Measurements from ENCODE around the gene VWF.

Gene VWF

GRCh38 chr12:6078398-6079096, 45.9 kb downstream of the VWF start:
- DNase-seq (ENCODE audit: low read depth, low spot score), result no peak
- no peaks in the 10 kb centered on the region for H3K9me3 ChIP-seq (ENCODE audit: low read depth, low read length)
- no peak overlapping the region for H3K27ac ChIP-seq
- no peak for TF ChIP-seq EZH2 (IDR thresholded peaks at IDR 0.05)
- TF ChIP-seq POLR2AphosphoS5 (IDR thresholded peaks at IDR 0.05; ENCODE audit: borderline replicate concordance, low read depth, low read length), result no peak
- no peak for TF ChIP-seq FOXP2 (optimal IDR thresholded peaks at IDR 0.05; ENCODE audit: control extremely low read depth, extremely low read length, insufficient read depth)
- H3K36me3 ChIP-seq (ENCODE audit: insufficient read depth, low read length), result no peaks in the 10 kb centered on the region
- no peak overlapping the region for H3K4me3 ChIP-seq
- no peak overlapping the region for H3K9ac ChIP-seq (ENCODE audit: insufficient read length)

GRCh38 chr12:6077692-6078083, 46.8 kb downstream of the VWF start:
- Histone ChIP-seq H3K36me3 (ENCODE audit: insufficient read depth, low read length) (no peaks in the 10 kb centered on the region), H3K27ac (no peak overlapping the region), H3K9ac (ENCODE audit: insufficient read length) (no peak overlapping the region), H3K4me3 (no peak overlapping the region), H3K9me3 (ENCODE audit: low read depth, low read length) (no peaks in the 10 kb centered on the region)
- DNase-seq (ENCODE audit: low read depth, low spot score), result no peak
- TF ChIP-seq EZH2 (IDR thresholded peaks at IDR 0.05), result no peak
- no peak for TF ChIP-seq FOXP2 (optimal IDR thresholded peaks at IDR 0.05; ENCODE audit: control extremely low read depth, extremely low read length, insufficient read depth)
- no peak for TF ChIP-seq POLR2AphosphoS5 (IDR thresholded peaks at IDR 0.05; ENCODE audit: borderline replicate concordance, low read depth, low read length)

- no peaks in the 10 kb centered on the region for H3K9me3 ChIP-seq (ENCODE audit: low read depth, low read length)
- DNase-seq (ENCODE audit: low read depth, low spot score), result no peak
- H3K27ac ChIP-seq, result no peak overlapping the region
- H3K36me3 ChIP-seq (ENCODE audit: insufficient read depth, low read length), result no peaks in the 10 kb centered on the region
- TF ChIP-seq EZH2 (IDR thresholded peaks at IDR 0.05), result no peak
- TF ChIP-seq FOXP2 (optimal IDR thresholded peaks at IDR 0.05; ENCODE audit: control extremely low read depth, extremely low read length, insufficient read depth), result no peak
- no peak for TF ChIP-seq POLR2AphosphoS5 (IDR thresholded peaks at IDR 0.05; ENCODE audit: borderline replicate concordance, low read depth, low read length)
- H3K4me3 ChIP-seq, result no peak overlapping the region
- no peak overlapping the region for H3K9ac ChIP-seq (ENCODE audit: insufficient read length)
Observed at GRCh38 chr12:6076776-6077691, 47.4 kb downstream of the VWF start.

GRCh38 chr12:6076346-6076745, 48.1 kb downstream of the VWF start:
- no peak overlapping the region for H3K9ac ChIP-seq (ENCODE audit: insufficient read length)
- DNase-seq (ENCODE audit: low read depth, low spot score), result no peak
- TF ChIP-seq FOXP2 (optimal IDR thresholded peaks at IDR 0.05; ENCODE audit: control extremely low read depth, extremely low read length, insufficient read depth), result no peak
- TF ChIP-seq EZH2 (IDR thresholded peaks at IDR 0.05), result no peak
- TF ChIP-seq POLR2AphosphoS5 (IDR thresholded peaks at IDR 0.05; ENCODE audit: borderline replicate concordance, low read depth, low read length), result no peak
- H3K27ac ChIP-seq, result no peak overlapping the region
- H3K9me3 ChIP-seq (ENCODE audit: low read depth, low read length), result no peaks in the 10 kb centered on the region
- no peaks in the 10 kb centered on the region for H3K36me3 ChIP-seq (ENCODE audit: insufficient read depth, low read length)
- H3K4me3 ChIP-seq, result no peak overlapping the region

GRCh38 chr12:6074979-6075585, 49.4 kb downstream of the VWF start:
- DNase-seq (ENCODE audit: low read depth, low spot score), result no peak
- TF ChIP-seq POLR2AphosphoS5 (IDR thresholded peaks at IDR 0.05; ENCODE audit: borderline replicate concordance, low read depth, low read length), result no peak
- TF ChIP-seq FOXP2 (optimal IDR thresholded peaks at IDR 0.05; ENCODE audit: control extremely low read depth, extremely low read length, insufficient read depth), result no peak
- no peak for TF ChIP-seq EZH2 (IDR thresholded peaks at IDR 0.05)
- H3K4me3 ChIP-seq, result no peak overlapping the region
- H3K9ac ChIP-seq (ENCODE audit: insufficient read length), result no peak overlapping the region
- no peak overlapping the region for H3K27ac ChIP-seq
- H3K9me3 ChIP-seq (ENCODE audit: low read depth, low read length), result no peaks in the 10 kb centered on the region
- no peaks in the 10 kb centered on the region for H3K36me3 ChIP-seq (ENCODE audit: insufficient read depth, low read length)

- Histone ChIP-seq H3K27ac (no peak overlapping the region), H3K36me3 (ENCODE audit: insufficient read depth, low read length) (no peaks in the 10 kb centered on the region), H3K4me3 (no peak overlapping the region), H3K9ac (ENCODE audit: insufficient read length) (no peak overlapping the region), H3K9me3 (ENCODE audit: low read depth, low read length) (no peaks in the 10 kb centered on the region)
- TF ChIP-seq POLR2AphosphoS5 (IDR thresholded peaks at IDR 0.05; ENCODE audit: borderline replicate concordance, low read depth, low read length), result no peak
- TF ChIP-seq EZH2 (IDR thresholded peaks at IDR 0.05), result no peak
- no peak for TF ChIP-seq FOXP2 (optimal IDR thresholded peaks at IDR 0.05; ENCODE audit: control extremely low read depth, extremely low read length, insufficient read depth)
- no peak for DNase-seq (ENCODE audit: low read depth, low spot score)
Observed at GRCh38 chr12:6074427-6074826, 50.0 kb downstream of the VWF start.

GRCh38 chr12:6073426-6073825, 51.0 kb downstream of the VWF start:
- DNase-seq (ENCODE audit: low read depth, low spot score), result no peak
- H3K27ac ChIP-seq, result no peak overlapping the region
- H3K9ac ChIP-seq (ENCODE audit: insufficient read length), result no peak overlapping the region

GRCh38 chr12:6072302-6072752, 52.1 kb downstream of the VWF start:
- no peaks in the 10 kb centered on the region for H3K36me3 ChIP-seq (ENCODE audit: insufficient read depth, low read length)
- TF ChIP-seq POLR2AphosphoS5 (IDR thresholded peaks at IDR 0.05; ENCODE audit: borderline replicate concordance, low read depth, low read length) (no peak), EZH2 (IDR thresholded peaks at IDR 0.05) (no peak), FOXP2 (optimal IDR thresholded peaks at IDR 0.05; ENCODE audit: control extremely low read depth, extremely low read length, insufficient read depth) (no peak)
- H3K27ac ChIP-seq, result no peak overlapping the region
- H3K4me3 ChIP-seq, result no peak overlapping the region
- H3K9ac ChIP-seq (ENCODE audit: insufficient read length), result no peak overlapping the region
- DNase-seq (ENCODE audit: low read depth, low spot score), result no peak
- H3K9me3 ChIP-seq (ENCODE audit: low read depth, low read length), result no peaks in the 10 kb centered on the region

More at GRCh38 chr12:6073426-6073825, 51.0 kb downstream of the VWF start:
- TF ChIP-seq POLR2AphosphoS5 (IDR thresholded peaks at IDR 0.05; ENCODE audit: borderline replicate concordance, low read depth, low read length) (no peak), FOXP2 (optimal IDR thresholded peaks at IDR 0.05; ENCODE audit: control extremely low read depth, extremely low read length, insufficient read depth) (no peak), EZH2 (IDR thresholded peaks at IDR 0.05) (no peak)
- Histone ChIP-seq H3K9me3 (ENCODE audit: low read depth, low read length) (no peaks in the 10 kb centered on the region), H3K4me3 (no peak overlapping the region), H3K36me3 (ENCODE audit: insufficient read depth, low read length) (no peaks in the 10 kb centered on the region)
